A549 treated with DMSO at 1 μM for 4 hours (cell line): ENCODE results near the gene CDR2. TPM values are rescaled to one million over a fixed set of nuclear protein-coding genes. Genes with fewer than 3 reads are reported as not detected.

Source experiments
- total RNA-seq: library from RNA; stranded (reverse); fragments of 200-300 nt; extraction: Qiagen RNA extraction; gene quantifications from 5 replicates; pipeline ENCODE4 v1.2.3, GENCODE V29; 2022; ENCODE audit warnings: low read depth

The CDR2 gene
- 40.1 to 50.6 TPM (median 45.7 TPM) in 5 replicates for total RNA-seq

DNA sequence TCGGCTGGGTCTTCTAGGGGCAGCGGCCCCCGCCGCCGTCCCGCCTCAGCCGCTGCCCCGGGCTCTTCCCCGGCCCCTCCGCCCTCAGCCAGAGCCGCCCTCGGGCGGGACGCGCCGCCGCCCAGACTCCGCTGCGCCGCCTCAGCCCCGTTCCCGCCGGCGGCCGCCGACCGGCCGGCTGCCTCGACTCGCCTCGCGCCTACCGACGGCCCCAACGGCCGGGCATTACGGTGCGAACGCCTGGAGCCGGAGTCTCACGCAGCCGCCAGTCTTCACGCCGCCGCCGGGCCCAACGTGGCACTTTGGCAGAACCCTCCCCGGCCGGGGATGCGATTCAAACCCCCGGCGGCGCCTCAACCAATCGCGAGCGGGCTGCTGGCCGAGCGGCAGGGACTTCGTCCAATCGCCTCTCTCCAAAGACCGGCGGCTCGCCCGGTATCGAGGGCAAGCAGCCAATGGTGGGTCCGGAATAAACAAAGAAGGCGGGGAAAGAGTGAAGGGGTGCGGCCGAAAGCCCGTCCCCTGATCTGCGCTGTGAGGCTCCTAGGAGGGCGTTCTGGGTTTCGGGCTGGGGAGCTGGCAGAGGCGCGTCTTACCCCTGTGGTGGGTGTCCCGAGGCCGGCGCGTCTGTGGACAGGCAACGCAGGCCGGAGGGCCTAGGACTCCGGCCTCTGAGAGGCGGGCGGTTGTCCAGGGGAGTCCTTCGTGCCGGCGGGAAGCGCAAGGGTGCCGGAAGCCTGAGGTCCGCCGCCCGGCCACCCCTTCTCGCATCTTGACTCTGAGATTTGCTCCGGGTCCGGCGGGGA is at the start of gene CDR2:
CDR2 (minus strand) TSS at position 309 of the 806 bp plus-strand sequence. CDS start 310 bp downstream, outside the sequence.

DNA sequence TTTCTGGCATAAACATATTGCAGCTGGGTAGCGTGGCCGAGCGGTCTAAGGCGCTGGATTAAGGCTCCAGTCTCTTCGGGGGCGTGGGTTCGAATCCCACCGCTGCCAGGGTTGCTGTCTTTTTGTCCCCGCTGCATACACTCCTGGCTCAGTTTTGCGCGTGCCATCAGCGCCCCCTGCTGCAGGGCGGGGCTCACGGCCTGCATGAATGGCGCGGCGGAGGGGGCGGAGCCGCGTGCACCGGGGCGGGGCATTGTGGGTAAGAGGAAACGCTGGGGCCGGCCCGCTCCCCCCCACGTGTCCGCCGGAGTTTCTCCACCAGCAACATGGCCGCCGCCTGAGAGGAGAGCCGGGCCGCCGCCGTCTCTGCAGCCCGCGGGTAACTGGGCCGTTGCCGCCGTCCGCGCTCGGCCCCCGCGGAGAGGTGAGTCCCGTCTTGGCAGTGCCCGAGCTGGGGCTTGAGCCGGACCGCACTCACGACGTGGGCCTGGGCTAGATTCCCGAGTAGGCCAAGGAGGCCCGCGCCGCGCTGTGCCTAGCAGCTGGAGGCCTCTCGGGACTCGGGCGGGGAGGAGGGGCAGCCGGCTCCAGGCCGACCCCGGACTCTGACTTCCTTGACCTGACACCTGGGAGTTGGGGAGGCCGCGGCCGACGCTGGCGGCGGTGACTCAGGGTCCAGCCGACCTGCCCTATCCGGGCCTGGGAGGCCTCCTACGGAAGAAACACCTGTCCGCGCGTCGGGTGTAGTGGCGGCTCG is 77.1 kb downstream of the CDR2 start, which contains the start of gene POLR3E:
POLR3E (plus strand) TSS at position 296 of the 757 bp plus-strand sequence. CDS start 5,560 bp downstream, outside the sequence.

Other genes starting within 250 kb of the CDR2 start
- gene SDR42E2, start 212.1 kb downstream of the CDR2 start, total RNA-seq: not detected in 5 replicates
- gene EEF2K, start 168.3 kb downstream of the CDR2 start, total RNA-seq: 12.1 to 16.8 TPM (median 13.9 TPM) in 5 replicates
- gene POLR3E, start 77.2 kb downstream of the CDR2 start, total RNA-seq: 33.0 to 45.3 TPM (median 39.8 TPM) in 5 replicates
- 21.2 to 35.3 TPM (median 26.0 TPM) in 5 replicates for gene NPIPB5, start 136.3 kb upstream of the CDR2 start, total RNA-seq